Activated naive CD8-positive, alpha-beta T cell (primary cell): ENCODE measurements around the gene IPO8.
"Not testable (repeated sequence)": the region's sequence is repeated elsewhere in the genome, so short reads cannot be mapped to it uniquely, and the experiment has no call there.

Experiments used
- H3K27ac Mint-ChIP-seq: one replicate; pipeline ENCODE4 v1.8.0; 2021; ENCODE audit warnings: mixed read lengths
- H3K27me3 Mint-ChIP-seq: one replicate; pipeline ENCODE4 v1.8.0; 2021; ENCODE audit warnings: mixed read lengths
- H3K36me3 Mint-ChIP-seq: one replicate; pipeline ENCODE4 v1.8.0; 2021; ENCODE audit warnings: mixed read lengths
- H3K4me1 Mint-ChIP-seq: one replicate; pipeline ENCODE4 v1.8.0; 2021; ENCODE audit warnings: low read depth, mixed read lengths
- H3K4me3 Mint-ChIP-seq: one replicate; pipeline ENCODE4 v1.8.0; 2021; ENCODE audit warnings: mild to moderate bottlenecking, mixed read lengths
- H3K9me3 Mint-ChIP-seq: one replicate; pipeline ENCODE4 v1.8.0; 2021; ENCODE audit warnings: low read depth, mixed read lengths

The IPO8 gene

GRCh38 chr12:30635385-30635784 lies 60.3 kb downstream of the IPO8 start:
- Mint-ChIP-seq H3K4me1 (no peaks in the 10 kb centered on the region), H3K9me3 (no peaks in the 10 kb centered on the region), H3K27ac (no peak overlapping the region), H3K4me3 (no peak overlapping the region), H3K27me3 (no peaks in the 10 kb centered on the region), H3K36me3 (peaks cover 10% of the 10 kb centered on the region)

GRCh38 chr12:30631740-30632139 lies 63.9 kb downstream of the IPO8 start:
- H3K36me3 Mint-ChIP-seq = peaks cover 12% of the 10 kb centered on the region
- H3K4me3 Mint-ChIP-seq = no peak overlapping the region
- no peaks in the 10 kb centered on the region for H3K9me3 Mint-ChIP-seq
- H3K4me1 Mint-ChIP-seq = no peaks in the 10 kb centered on the region
- H3K27ac Mint-ChIP-seq = no peak overlapping the region
- H3K27me3 Mint-ChIP-seq = no peaks in the 10 kb centered on the region

GRCh38 chr12:30630979-30631285 lies 64.7 kb downstream of the IPO8 start:
- Mint-ChIP-seq H3K9me3 (no peaks in the 10 kb centered on the region), H3K27ac (no peak overlapping the region), H3K36me3 (peaks cover 12% of the 10 kb centered on the region), H3K27me3 (no peaks in the 10 kb centered on the region), H3K4me3 (no peak overlapping the region), H3K4me1 (no peaks in the 10 kb centered on the region)

- peaks cover 12% of the 10 kb centered on the region for H3K36me3 Mint-ChIP-seq
- no peak overlapping the region for H3K27ac Mint-ChIP-seq
- H3K9me3 Mint-ChIP-seq = no peaks in the 10 kb centered on the region
- H3K4me1 Mint-ChIP-seq = no peaks in the 10 kb centered on the region
- H3K27me3 Mint-ChIP-seq = no peaks in the 10 kb centered on the region
- no peak overlapping the region for H3K4me3 Mint-ChIP-seq
These were observed 65.3 kb downstream of the IPO8 start for GRCh38 chr12:30630076-30630978.

GRCh38 chr12:30626847-30627246 lies 68.8 kb downstream of the IPO8 start:
- peaks cover 8% of the 10 kb centered on the region for H3K36me3 Mint-ChIP-seq
- no peak overlapping the region for H3K27ac Mint-ChIP-seq
- no peaks in the 10 kb centered on the region for H3K4me1 Mint-ChIP-seq
- no peak overlapping the region for H3K4me3 Mint-ChIP-seq
- no peaks in the 10 kb centered on the region for H3K9me3 Mint-ChIP-seq
- no peaks in the 10 kb centered on the region for H3K27me3 Mint-ChIP-seq

GRCh38 chr12:30624009-30624408 lies 71.7 kb downstream of the IPO8 start:
- Mint-ChIP-seq H3K36me3 (peaks cover 15% of the 10 kb centered on the region), H3K4me3 (no peak overlapping the region), H3K27me3 (no peaks in the 10 kb centered on the region), H3K9me3 (no peaks in the 10 kb centered on the region), H3K27ac (no peak overlapping the region), H3K4me1 (no peaks in the 10 kb centered on the region)

- H3K9me3 Mint-ChIP-seq = no peaks in the 10 kb centered on the region
These were observed 73.2 kb downstream of the IPO8 start for GRCh38 chr12:30622509-30622908.

GRCh38 chr12:30621663-30622241 lies 73.9 kb downstream of the IPO8 start:
- not testable (repeated sequence) for H3K27ac Mint-ChIP-seq, H3K27me3 Mint-ChIP-seq, H3K4me1 Mint-ChIP-seq, H3K9me3 Mint-ChIP-seq, H3K4me3 Mint-ChIP-seq
- H3K36me3 Mint-ChIP-seq = peaks cover 11% of the 10 kb centered on the region

More at GRCh38 chr12:30622509-30622908, 73.2 kb downstream of the IPO8 start:
- Mint-ChIP-seq H3K4me3 (no peak overlapping the region), H3K36me3 (peaks cover 11% of the 10 kb centered on the region), H3K27me3 (no peaks in the 10 kb centered on the region), H3K4me1 (no peaks in the 10 kb centered on the region), H3K27ac (no peak overlapping the region)

GRCh38 chr12:30617346-30618016 lies 78.2 kb downstream of the IPO8 start:
- Mint-ChIP-seq H3K4me1 (no peaks in the 10 kb centered on the region), H3K27me3 (no peaks in the 10 kb centered on the region), H3K4me3 (no peak overlapping the region), H3K27ac (no peak overlapping the region), H3K36me3 (peaks cover 9% of the 10 kb centered on the region), H3K9me3 (no peaks in the 10 kb centered on the region)

GRCh38 chr12:30614031-30614430 lies 81.6 kb downstream of the IPO8 start:
- H3K4me1 Mint-ChIP-seq = no peaks in the 10 kb centered on the region
- H3K36me3 Mint-ChIP-seq = peaks cover 8% of the 10 kb centered on the region

GRCh38 chr12:30613119-30613830 lies 82.4 kb downstream of the IPO8 start:
- peaks cover 11% of the 10 kb centered on the region for H3K9me3 Mint-ChIP-seq
- no peak overlapping the region for H3K4me3 Mint-ChIP-seq
- no peaks in the 10 kb centered on the region for H3K4me1 Mint-ChIP-seq
- peaks cover 4% of the 10 kb centered on the region for H3K27me3 Mint-ChIP-seq
- H3K36me3 Mint-ChIP-seq = peaks cover 9% of the 10 kb centered on the region
- H3K27ac Mint-ChIP-seq = no peak overlapping the region

More at GRCh38 chr12:30614031-30614430, 81.6 kb downstream of the IPO8 start:
- H3K9me3 Mint-ChIP-seq = peaks cover 7% of the 10 kb centered on the region
- no peak overlapping the region for H3K4me3 Mint-ChIP-seq
- no peak overlapping the region for H3K27ac Mint-ChIP-seq
- peaks cover 4% of the 10 kb centered on the region for H3K27me3 Mint-ChIP-seq

GRCh38 chr12:30610718-30611117 lies 85.0 kb downstream of the IPO8 start:
- Mint-ChIP-seq H3K27ac (no peak overlapping the region), H3K4me3 (no peak overlapping the region), H3K9me3 (peaks cover 13% of the 10 kb centered on the region), H3K4me1 (no peaks in the 10 kb centered on the region), H3K36me3 (peaks cover 19% of the 10 kb centered on the region), H3K27me3 (peaks cover 4% of the 10 kb centered on the region)

GRCh38 chr12:30609819-30610218 lies 85.8 kb downstream of the IPO8 start:
- not testable (repeated sequence) for H3K4me1 Mint-ChIP-seq, H3K27me3 Mint-ChIP-seq, H3K4me3 Mint-ChIP-seq, H3K27ac Mint-ChIP-seq
- peaks cover 27% of the 10 kb centered on the region for H3K36me3 Mint-ChIP-seq
- peaks cover 13% of the 10 kb centered on the region for H3K9me3 Mint-ChIP-seq

- not testable (repeated sequence) for H3K4me1 Mint-ChIP-seq, H3K27me3 Mint-ChIP-seq, H3K4me3 Mint-ChIP-seq, H3K27ac Mint-ChIP-seq
- Mint-ChIP-seq H3K9me3 (peaks cover 20% of the 10 kb centered on the region), H3K36me3 (peaks cover 38% of the 10 kb centered on the region)
These were observed 91.4 kb downstream of the IPO8 start for GRCh38 chr12:30604302-30604701.

GRCh38 chr12:30603129-30603528 lies 92.5 kb downstream of the IPO8 start:
- H3K36me3 Mint-ChIP-seq = peaks cover 39% of the 10 kb centered on the region
- H3K9me3 Mint-ChIP-seq = peaks cover 14% of the 10 kb centered on the region
- H3K4me1 Mint-ChIP-seq = no peaks in the 10 kb centered on the region
- peaks cover 3% of the 10 kb centered on the region for H3K27me3 Mint-ChIP-seq
- H3K4me3 Mint-ChIP-seq = no peak overlapping the region
- no peak overlapping the region for H3K27ac Mint-ChIP-seq
